ENCODE measurements around the gene PSMA8. TPM values are rescaled to one million over a fixed set of nuclear protein-coding genes. Genes with fewer than 3 reads are reported as not detected.

Gene PSMA8
- total RNA-seq, 4 donors from 2014 or later: not detected

DNA sequence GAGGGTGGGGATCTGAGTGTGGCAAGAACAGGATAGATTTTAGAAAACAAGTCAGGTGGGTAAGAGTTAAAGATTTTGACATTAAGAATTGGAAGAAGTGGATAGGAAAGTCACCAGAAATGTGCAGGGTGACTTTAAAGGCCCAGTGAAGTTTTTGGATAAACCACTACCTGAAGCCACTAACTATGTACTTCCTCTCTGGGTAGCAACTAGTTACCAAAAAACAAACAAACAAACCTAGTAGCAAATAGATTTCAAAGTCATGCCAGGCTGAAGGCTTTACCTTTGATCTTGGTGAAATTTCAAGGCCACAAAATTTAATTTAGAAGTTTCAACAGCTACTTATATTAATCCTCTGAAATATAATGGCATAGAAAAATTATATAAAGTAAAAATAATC, 42.5 kb downstream of the PSMA8 start:
- Histone ChIP-seq H3K4me1 (no peaks in the 10 kb centered on the region), H3K9me3 (no peaks in the 10 kb centered on the region), H3K27ac (no peak overlapping the region), H3K36me3 (no peaks in the 10 kb centered on the region), H3K27me3 (no peaks in the 10 kb centered on the region), H3K4me3 (no peak overlapping the region)
- TF ChIP-seq, protein P1, sequence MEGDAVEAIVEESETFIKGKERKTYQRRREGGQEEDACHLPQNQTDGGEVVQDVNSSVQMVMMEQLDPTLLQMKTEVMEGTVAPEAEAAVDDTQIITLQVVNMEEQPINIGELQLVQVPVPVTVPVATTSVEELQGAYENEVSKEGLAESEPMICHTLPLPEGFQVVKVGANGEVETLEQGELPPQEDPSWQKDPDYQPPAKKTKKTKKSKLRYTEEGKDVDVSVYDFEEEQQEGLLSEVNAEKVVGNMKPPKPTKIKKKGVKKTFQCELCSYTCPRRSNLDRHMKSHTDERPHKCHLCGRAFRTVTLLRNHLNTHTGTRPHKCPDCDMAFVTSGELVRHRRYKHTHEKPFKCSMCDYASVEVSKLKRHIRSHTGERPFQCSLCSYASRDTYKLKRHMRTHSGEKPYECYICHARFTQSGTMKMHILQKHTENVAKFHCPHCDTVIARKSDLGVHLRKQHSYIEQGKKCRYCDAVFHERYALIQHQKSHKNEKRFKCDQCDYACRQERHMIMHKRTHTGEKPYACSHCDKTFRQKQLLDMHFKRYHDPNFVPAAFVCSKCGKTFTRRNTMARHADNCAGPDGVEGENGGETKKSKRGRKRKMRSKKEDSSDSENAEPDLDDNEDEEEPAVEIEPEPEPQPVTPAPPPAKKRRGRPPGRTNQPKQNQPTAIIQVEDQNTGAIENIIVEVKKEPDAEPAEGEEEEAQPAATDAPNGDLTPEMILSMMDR (IDR thresholded peaks at IDR 0.05): no peak
- TF ChIP-seq POLR2A (IDR thresholded peaks at IDR 0.05): no peak
- no peak for TF ChIP-seq EP300 (IDR thresholded peaks at IDR 0.05)
- TF ChIP-seq POLR2AphosphoS5 (IDR thresholded peaks at IDR 0.05): no peak
- no peak for DNase-seq (ENCODE audit: low spot score in 2 of 2)

- no peaks in the 10 kb centered on the region for H3K36me3 ChIP-seq
- no peak overlapping the region for H3K27ac ChIP-seq
- H3K4me1 ChIP-seq: no peaks in the 10 kb centered on the region
- 51% methylated on average over 7 of the region's 7 CpGs for WGBS
- DNase-seq (ENCODE audit: low spot score in 2 of 2): no peak
- no peaks in the 10 kb centered on the region for H3K9me3 ChIP-seq
- no peaks in the 10 kb centered on the region for H3K27me3 ChIP-seq
- no peak for TF ChIP-seq EP300 (IDR thresholded peaks at IDR 0.05)
- TF ChIP-seq, protein P1 (IDR thresholded peaks at IDR 0.05): no peak
- TF ChIP-seq POLR2AphosphoS5 (IDR thresholded peaks at IDR 0.05): no peak
- no peak for TF ChIP-seq POLR2A (IDR thresholded peaks at IDR 0.05)
- no peak overlapping the region for H3K4me3 ChIP-seq
These were observed 47.7 kb downstream of the PSMA8 start for GRCh38 chr18:26181343-26181826.

DNA sequence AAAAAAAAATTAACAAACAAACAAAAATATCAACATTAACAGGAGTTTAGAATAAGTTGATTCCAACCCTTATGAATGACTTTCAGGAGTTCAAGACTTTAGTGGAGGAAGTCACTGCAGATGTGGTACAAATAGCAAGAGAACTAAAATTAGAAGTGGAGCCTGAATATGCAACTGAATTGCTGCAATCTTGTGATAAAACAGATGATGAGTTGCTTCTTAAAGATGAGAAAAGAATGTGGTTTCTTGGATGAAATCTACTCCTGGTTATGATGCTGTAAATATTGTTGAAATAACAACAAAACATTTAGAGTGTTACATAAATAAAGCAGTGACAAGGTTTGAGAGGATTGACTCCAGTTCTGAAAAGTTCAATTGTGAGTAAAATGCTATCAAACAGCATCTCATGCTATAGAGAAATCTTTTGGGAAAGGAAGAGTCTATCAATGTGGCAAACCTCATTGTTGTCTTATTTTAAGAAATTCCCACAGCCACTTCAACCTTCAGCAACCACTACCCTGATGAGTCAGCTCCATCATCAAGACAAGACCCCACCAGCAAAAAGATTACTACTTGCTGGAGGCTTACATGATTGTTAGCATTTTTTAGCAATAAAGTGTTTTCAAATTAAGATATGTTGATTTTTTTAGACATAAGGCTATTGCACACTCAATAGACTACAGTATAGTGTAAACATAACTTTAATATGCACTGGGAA, 49.9 kb downstream of the PSMA8 start:
- no peaks in the 10 kb centered on the region for H3K4me1 ChIP-seq
- no peaks in the 10 kb centered on the region for H3K27me3 ChIP-seq
- no peak overlapping the region for H3K4me3 ChIP-seq
- TF ChIP-seq POLR2AphosphoS5 (IDR thresholded peaks at IDR 0.05) (no peak), POLR2A (IDR thresholded peaks at IDR 0.05) (no peak), EP300 (IDR thresholded peaks at IDR 0.05) (no peak)
- TF ChIP-seq, protein P1 (IDR thresholded peaks at IDR 0.05): no peak
- no peak for DNase-seq (ENCODE audit: low spot score in 2 of 2)
- H3K27ac ChIP-seq: no peak overlapping the region
- no peaks in the 10 kb centered on the region for H3K9me3 ChIP-seq
- no peaks in the 10 kb centered on the region for H3K36me3 ChIP-seq

GRCh38 chr18:26185267-26185666, 51.6 kb downstream of the PSMA8 start:
- WGBS: 60% methylated on average over 2 of the region's 2 CpGs
- Histone ChIP-seq H3K4me1 (no peaks in the 10 kb centered on the region), H3K4me3 (no peak overlapping the region), H3K36me3 (no peaks in the 10 kb centered on the region), H3K27ac (no peak overlapping the region), H3K27me3 (no peaks in the 10 kb centered on the region), H3K9me3 (no peaks in the 10 kb centered on the region)
- no peak for DNase-seq (ENCODE audit: low spot score in 2 of 2)
- TF ChIP-seq EP300 (IDR thresholded peaks at IDR 0.05): no peak
- TF ChIP-seq POLR2A (IDR thresholded peaks at IDR 0.05): no peak
- TF ChIP-seq POLR2AphosphoS5 (IDR thresholded peaks at IDR 0.05): no peak
- TF ChIP-seq, protein P1 (IDR thresholded peaks at IDR 0.05): no peak

DNA sequence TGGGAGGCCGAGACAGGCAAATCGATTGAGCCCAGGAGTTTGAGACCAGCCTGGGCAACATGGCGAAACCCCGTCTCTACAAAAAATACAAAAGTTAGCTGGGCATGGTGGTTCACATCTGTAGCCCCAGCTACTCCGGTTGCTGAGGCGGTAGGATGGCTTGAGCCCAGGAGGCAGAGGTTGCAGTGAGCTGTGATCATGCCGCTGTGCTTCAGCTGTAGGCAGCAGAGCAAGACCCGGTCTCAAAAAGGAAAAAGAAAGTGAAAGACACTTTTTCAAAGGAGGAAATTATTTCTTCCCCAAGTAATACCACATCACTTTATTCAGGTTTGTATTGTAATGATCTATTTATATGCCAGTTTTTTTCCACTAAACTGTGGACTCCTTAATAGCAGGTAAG, 56.8 kb downstream of the PSMA8 start:
- WGBS: 79% methylated on average over 8 of the region's 8 CpGs
- no peak overlapping the region for H3K27ac ChIP-seq
- no peaks in the 10 kb centered on the region for H3K4me1 ChIP-seq
- H3K9me3 ChIP-seq: no peaks in the 10 kb centered on the region
- no peak for DNase-seq (ENCODE audit: low spot score in 2 of 2)
- H3K4me3 ChIP-seq: no peak overlapping the region
- no peaks in the 10 kb centered on the region for H3K36me3 ChIP-seq
- no peaks in the 10 kb centered on the region for H3K27me3 ChIP-seq
- TF ChIP-seq POLR2A (IDR thresholded peaks at IDR 0.05): no peak
- TF ChIP-seq EP300 (IDR thresholded peaks at IDR 0.05): no peak
- TF ChIP-seq POLR2AphosphoS5 (IDR thresholded peaks at IDR 0.05): no peak
- TF ChIP-seq, protein P1 (IDR thresholded peaks at IDR 0.05): no peak
